IPS-20b (cell line): ENCODE data around the gene SMIM28.
"Not testable (repeated sequence)": the region's sequence is repeated elsewhere in the genome, so short reads cannot be mapped to it uniquely, and the experiment has no call there.

Experiments
- H3K27ac ChIP-seq: one replicate; pipeline ENCODE4 v1.5.1; 2013; ENCODE audit warnings: low read length
- H3K27me3 ChIP-seq: 2 replicates; pipeline ENCODE4 v1.6.1; 2013; ENCODE audit warnings: mild to moderate bottlenecking, low read length, inconsistent platforms; ENCODE audit not compliant: insufficient read depth
- H3K36me3 ChIP-seq: 2 replicates; pipeline ENCODE4 v1.6.1; 2013; ENCODE audit warnings: low read depth, mild to moderate bottlenecking, inconsistent platforms, low read length, moderate library complexity; ENCODE audit not compliant: insufficient read depth
- H3K4me1 ChIP-seq: 2 replicates; pipeline ENCODE4 v1.6.1; 2013; ENCODE audit warnings: mild to moderate bottlenecking, control low read depth, inconsistent platforms, low read length, moderate library complexity; ENCODE audit not compliant: insufficient read depth
- H3K4me3 ChIP-seq: 2 replicates; pipeline ENCODE4 v1.5.1; 2013; ENCODE audit warnings: mild to moderate bottlenecking, low read length, inconsistent platforms
- H3K9ac ChIP-seq: 2 replicates; pipeline ENCODE4 v1.6.1; 2013; ENCODE audit warnings: low read depth, mild to moderate bottlenecking, inconsistent platforms, low read length, moderate library complexity
- H3K9me3 ChIP-seq: 2 replicates; pipeline ENCODE4 v1.6.1; 2013; ENCODE audit warnings: mild to moderate bottlenecking, low read depth, low read length, inconsistent platforms; ENCODE audit not compliant: insufficient read depth

The SMIM28 gene

GRCh38 chr6:138424004-138424904, 46.5 kb downstream of the SMIM28 start:
- H3K27me3 ChIP-seq, result no peaks in the 10 kb centered on the region
- no peaks in the 10 kb centered on the region for H3K4me1 ChIP-seq
- no peak overlapping the region for H3K27ac ChIP-seq
- H3K36me3 ChIP-seq, result peaks cover 33% of the 10 kb centered on the region
- H3K9ac ChIP-seq, result no peak overlapping the region
- no peak overlapping the region for H3K4me3 ChIP-seq
- H3K9me3 ChIP-seq, result no peaks in the 10 kb centered on the region

GRCh38 chr6:138425256-138425655, 47.6 kb downstream of the SMIM28 start:
- H3K4me1 ChIP-seq, H3K9ac ChIP-seq, H3K9me3 ChIP-seq, H3K4me3 ChIP-seq, H3K27me3 ChIP-seq, H3K27ac ChIP-seq: not testable (repeated sequence)
- peaks cover 33% of the 10 kb centered on the region for H3K36me3 ChIP-seq

- H3K27ac ChIP-seq, result no peak overlapping the region
- no peaks in the 10 kb centered on the region for H3K4me1 ChIP-seq
- H3K27me3 ChIP-seq, result no peaks in the 10 kb centered on the region
- peaks cover 26% of the 10 kb centered on the region for H3K36me3 ChIP-seq
- H3K9ac ChIP-seq, result no peak overlapping the region
- no peak overlapping the region for H3K4me3 ChIP-seq
- no peaks in the 10 kb centered on the region for H3K9me3 ChIP-seq
These were observed 48.9 kb downstream of the SMIM28 start for GRCh38 chr6:138426500-138427123.

GRCh38 chr6:138427701-138428100, 50.0 kb downstream of the SMIM28 start:
- H3K27me3 ChIP-seq, result no peaks in the 10 kb centered on the region
- H3K27ac ChIP-seq, result no peak overlapping the region
- H3K9me3 ChIP-seq, result no peaks in the 10 kb centered on the region
- H3K4me1 ChIP-seq, result no peaks in the 10 kb centered on the region
- peaks cover 26% of the 10 kb centered on the region for H3K36me3 ChIP-seq
- no peak overlapping the region for H3K4me3 ChIP-seq
- H3K9ac ChIP-seq, result no peak overlapping the region

- no peaks in the 10 kb centered on the region for H3K9me3 ChIP-seq
- H3K36me3 ChIP-seq, result peaks cover 34% of the 10 kb centered on the region
- no peaks in the 10 kb centered on the region for H3K27me3 ChIP-seq
- H3K27ac ChIP-seq, result no peak overlapping the region
- no peaks in the 10 kb centered on the region for H3K4me1 ChIP-seq
- no peak overlapping the region for H3K4me3 ChIP-seq
- no peak overlapping the region for H3K9ac ChIP-seq
These were observed 51.4 kb downstream of the SMIM28 start for GRCh38 chr6:138428944-138429598.

- Histone ChIP-seq H3K27ac (no peak overlapping the region), H3K4me1 (no peaks in the 10 kb centered on the region), H3K9ac (no peak overlapping the region), H3K9me3 (no peaks in the 10 kb centered on the region), H3K4me3 (no peak overlapping the region), H3K36me3 (peaks cover 30% of the 10 kb centered on the region), H3K27me3 (no peaks in the 10 kb centered on the region)
These were observed 52.1 kb downstream of the SMIM28 start for GRCh38 chr6:138429761-138430160.

- Histone ChIP-seq H3K36me3 (peaks cover 30% of the 10 kb centered on the region), H3K4me3 (no peak overlapping the region), H3K27ac (no peak overlapping the region), H3K27me3 (no peaks in the 10 kb centered on the region), H3K9ac (no peak overlapping the region), H3K9me3 (no peaks in the 10 kb centered on the region), H3K4me1 (no peaks in the 10 kb centered on the region)
These were observed 52.8 kb downstream of the SMIM28 start for GRCh38 chr6:138430361-138431145.

GRCh38 chr6:138431256-138432062, 53.8 kb downstream of the SMIM28 start:
- no peaks in the 10 kb centered on the region for H3K4me1 ChIP-seq
- no peaks in the 10 kb centered on the region for H3K9me3 ChIP-seq
- H3K36me3 ChIP-seq, result peaks cover 30% of the 10 kb centered on the region
- no peak overlapping the region for H3K4me3 ChIP-seq
- no peak overlapping the region for H3K9ac ChIP-seq
- H3K27me3 ChIP-seq, result no peaks in the 10 kb centered on the region
- no peak overlapping the region for H3K27ac ChIP-seq

GRCh38 chr6:138432063-138432356, 54.3 kb downstream of the SMIM28 start:
- Histone ChIP-seq H3K9me3 (no peaks in the 10 kb centered on the region), H3K4me1 (no peaks in the 10 kb centered on the region), H3K4me3 (no peak overlapping the region), H3K36me3 (peaks cover 26% of the 10 kb centered on the region), H3K27me3 (no peaks in the 10 kb centered on the region), H3K9ac (no peak overlapping the region), H3K27ac (no peak overlapping the region)
